HUES64 (cell line): ENCODE data around the gene TRPM8.

Experiments
- H3K27ac ChIP-seq: 2 replicates; pipeline ENCODE4 v1.7.0; 2013; ENCODE audit warnings: low read depth, low read length, inconsistent platforms
- H3K27me3 ChIP-seq: 2 replicates; pipeline ENCODE4 v1.6.1; 2013; ENCODE audit warnings: mild to moderate bottlenecking, low read length; ENCODE audit not compliant: insufficient read depth
- H3K36me3 ChIP-seq: 2 replicates; pipeline ENCODE4 v1.6.1; 2013; ENCODE audit warnings: mild to moderate bottlenecking, low read length; ENCODE audit not compliant: insufficient read depth
- H3K4me1 ChIP-seq: 2 replicates; pipeline ENCODE4 v1.6.1; 2013; ENCODE audit warnings: mild to moderate bottlenecking, low read length, moderate library complexity; ENCODE audit not compliant: insufficient read depth
- H3K4me3 ChIP-seq: 2 replicates; pipeline ENCODE4 v1.5.1; 2013; ENCODE audit warnings: mild to moderate bottlenecking, low read length, moderate library complexity
- H3K9ac ChIP-seq: 2 replicates; pipeline ENCODE4 v1.6.1; 2013; ENCODE audit warnings: mild to moderate bottlenecking, low read depth, low read length
- H3K9me3 ChIP-seq: 2 replicates; pipeline ENCODE4 v1.6.1; 2013; ENCODE audit warnings: low read depth, low read length; ENCODE audit not compliant: insufficient read depth
- WGBS: fragments of 150-250, 120-280 bp; methylation state at CpG from one replicate; pipeline ENCODE4 v1.1.7; 2013; ENCODE audit warnings: missing lambda C conversion rate; 5-methylcytosine and 5-hydroxymethylcytosine counted together

The TRPM8 gene

DNA sequence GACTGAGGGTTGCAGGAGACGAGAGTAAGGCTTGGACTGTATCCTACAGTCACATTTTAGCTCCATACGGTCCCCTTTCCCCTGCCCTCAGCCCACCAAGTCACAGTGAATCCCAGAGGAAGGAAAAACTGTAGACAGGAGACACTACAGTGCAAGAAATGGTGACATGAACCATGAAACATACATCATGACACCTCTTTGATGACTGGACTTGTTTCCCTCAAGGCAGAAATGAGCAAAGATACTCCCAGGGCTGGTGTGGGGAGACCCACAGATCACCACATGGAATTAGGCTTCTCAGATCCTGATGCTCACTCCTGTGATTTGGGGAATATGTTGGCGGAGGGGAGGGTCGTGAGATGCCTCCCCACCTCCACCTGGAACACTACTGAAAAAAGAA is 85.1 kb downstream of the TRPM8 start:
- no peak overlapping the region for H3K9ac ChIP-seq
- 100% methylated on average over 4 of the region's 4 CpGs for WGBS
- H3K27ac ChIP-seq, result no peak overlapping the region
- H3K4me3 ChIP-seq, result no peak overlapping the region
- H3K36me3 ChIP-seq, result no peaks in the 10 kb centered on the region
- no peaks in the 10 kb centered on the region for H3K9me3 ChIP-seq
- H3K4me1 ChIP-seq, result peaks cover 11% of the 10 kb centered on the region; the same call in 1 of the 2 replicates
- H3K27me3 ChIP-seq, result no peaks in the 10 kb centered on the region

DNA sequence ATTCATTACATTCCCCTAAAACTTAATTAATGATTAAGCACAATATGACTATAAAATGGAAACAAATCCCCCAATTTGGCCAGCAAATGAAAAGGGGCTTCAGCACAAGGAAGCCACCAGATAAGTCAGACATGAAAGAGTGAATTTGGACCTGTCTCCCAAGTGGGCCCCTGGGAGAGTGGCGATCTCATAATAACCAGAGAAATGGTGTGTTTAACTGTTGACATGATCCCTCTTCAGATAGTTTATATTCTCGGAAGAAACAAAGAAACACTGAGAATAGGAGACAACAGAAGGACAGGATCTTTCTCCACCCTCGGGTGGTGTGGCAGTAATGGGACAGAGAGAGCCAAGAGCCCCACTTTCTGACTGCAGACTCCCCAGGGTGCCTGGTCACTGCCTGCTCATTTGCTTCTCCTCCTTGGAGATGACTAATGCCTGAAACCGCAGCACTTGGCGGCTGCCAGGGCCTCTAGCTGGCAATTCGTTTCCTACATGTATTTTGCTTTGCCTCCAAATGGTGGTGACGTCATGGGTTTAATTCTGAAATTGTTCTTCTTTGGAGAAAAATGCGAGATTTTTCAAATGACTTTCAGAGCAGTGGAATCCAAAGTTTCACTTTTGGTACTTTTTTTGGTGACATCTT is 86.9 kb downstream of the TRPM8 start:
- no peak overlapping the region for H3K9ac ChIP-seq
- no peaks in the 10 kb centered on the region for H3K27me3 ChIP-seq
- H3K27ac ChIP-seq, result no peak overlapping the region
- WGBS, result 55% methylated on average over 8 of the region's 8 CpGs
- no peaks in the 10 kb centered on the region for H3K36me3 ChIP-seq
- no peak overlapping the region for H3K4me3 ChIP-seq
- no peaks in the 10 kb centered on the region for H3K9me3 ChIP-seq
- peaks cover 11% of the 10 kb centered on the region; the same call in 1 of the 2 replicates for H3K4me1 ChIP-seq

GRCh38 chr2:234005126-234005525 is 88.0 kb downstream of the TRPM8 start:
- peaks cover 11% of the 10 kb centered on the region; the same call in 1 of the 2 replicates for H3K4me1 ChIP-seq
- H3K9me3 ChIP-seq, result no peaks in the 10 kb centered on the region
- no peak overlapping the region for H3K9ac ChIP-seq
- no peaks in the 10 kb centered on the region for H3K36me3 ChIP-seq
- H3K27ac ChIP-seq, result no peak overlapping the region
- H3K27me3 ChIP-seq, result no peaks in the 10 kb centered on the region
- no peak overlapping the region for H3K4me3 ChIP-seq
- WGBS, result 89% methylated on average over 2 of the region's 2 CpGs

DNA sequence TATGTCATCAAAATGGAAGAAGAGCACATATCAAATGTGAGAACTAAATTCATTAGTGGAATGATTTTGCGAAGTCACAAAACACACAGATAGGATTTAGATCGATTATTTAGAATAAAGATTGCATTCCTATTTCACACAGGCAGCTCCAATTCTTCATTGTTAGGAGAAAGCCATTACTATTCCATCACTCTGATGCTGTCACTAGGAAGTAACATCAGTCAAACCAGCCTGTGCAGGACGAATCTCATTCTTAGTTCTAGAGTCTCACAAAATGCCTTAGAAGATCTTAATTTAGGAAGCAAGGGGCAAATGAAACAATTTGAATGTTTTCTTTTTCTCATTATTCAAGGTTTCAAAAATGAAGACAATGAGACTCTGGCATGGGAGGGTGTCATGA is 89.3 kb downstream of the TRPM8 start:
- peaks cover 11% of the 10 kb centered on the region; the same call in 1 of the 2 replicates for H3K4me1 ChIP-seq
- H3K9me3 ChIP-seq, result peaks cover 4% of the 10 kb centered on the region; the same call in 1 of the 2 replicates
- no peak overlapping the region for H3K27ac ChIP-seq
- no peaks in the 10 kb centered on the region for H3K36me3 ChIP-seq
- no peak overlapping the region for H3K9ac ChIP-seq
- no peak overlapping the region for H3K4me3 ChIP-seq
- WGBS, result 97% methylated on average over 3 of the region's 3 CpGs
- no peaks in the 10 kb centered on the region for H3K27me3 ChIP-seq

GRCh38 chr2:234014427-234014826 is 97.3 kb downstream of the TRPM8 start:
- H3K9me3 ChIP-seq, result peaks cover 4% of the 10 kb centered on the region; the same call in 1 of the 2 replicates
- H3K4me3 ChIP-seq, result no peak overlapping the region
- H3K27me3 ChIP-seq, result no peaks in the 10 kb centered on the region
- no peaks in the 10 kb centered on the region for H3K36me3 ChIP-seq
- no peak overlapping the region for H3K27ac ChIP-seq
- no peak overlapping the region for H3K9ac ChIP-seq
- 100% methylated on average over 1 of the region's 1 CpG for WGBS
- H3K4me1 ChIP-seq, result no peaks in the 10 kb centered on the region

DNA sequence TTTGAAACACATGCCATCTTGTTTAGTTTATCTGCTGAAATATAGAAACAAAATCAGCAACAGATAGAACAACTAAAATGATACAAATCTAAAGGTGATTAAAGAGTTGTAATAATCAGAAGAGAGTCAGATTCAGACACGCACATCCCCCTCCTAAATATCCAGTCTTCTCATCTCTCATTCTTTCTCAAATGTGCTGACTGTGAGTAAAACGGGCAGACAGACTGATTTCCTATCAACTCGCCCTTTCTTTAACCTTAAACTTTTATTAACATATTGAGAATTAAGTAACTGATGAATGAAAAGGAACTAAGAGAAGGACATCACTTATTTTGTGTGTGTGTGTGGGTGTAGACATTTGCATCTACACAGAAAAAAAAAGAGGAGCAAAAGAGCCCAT is 98.7 kb downstream of the TRPM8 start:
- 93% methylated on average over 3 of the region's 3 CpGs for WGBS
- Histone ChIP-seq H3K4me1 (no peaks in the 10 kb centered on the region), H3K9me3 (peaks cover 4% of the 10 kb centered on the region; the same call in 1 of the 2 replicates), H3K27me3 (no peaks in the 10 kb centered on the region), H3K27ac (no peak overlapping the region), H3K9ac (no peak overlapping the region), H3K4me3 (no peak overlapping the region), H3K36me3 (no peaks in the 10 kb centered on the region)

- Histone ChIP-seq H3K27ac (no peak overlapping the region), H3K9me3 (peaks cover 10% of the 10 kb centered on the region; the same call in 1 of the 2 replicates), H3K36me3 (no peaks in the 10 kb centered on the region), H3K27me3 (no peaks in the 10 kb centered on the region), H3K4me3 (no peak overlapping the region), H3K9ac (no peak overlapping the region), H3K4me1 (no peaks in the 10 kb centered on the region)
- 91% methylated on average over 4 of the region's 4 CpGs for WGBS
Measured at GRCh38 chr2:234019896-234020295, 102.7 kb downstream of the TRPM8 start.

DNA sequence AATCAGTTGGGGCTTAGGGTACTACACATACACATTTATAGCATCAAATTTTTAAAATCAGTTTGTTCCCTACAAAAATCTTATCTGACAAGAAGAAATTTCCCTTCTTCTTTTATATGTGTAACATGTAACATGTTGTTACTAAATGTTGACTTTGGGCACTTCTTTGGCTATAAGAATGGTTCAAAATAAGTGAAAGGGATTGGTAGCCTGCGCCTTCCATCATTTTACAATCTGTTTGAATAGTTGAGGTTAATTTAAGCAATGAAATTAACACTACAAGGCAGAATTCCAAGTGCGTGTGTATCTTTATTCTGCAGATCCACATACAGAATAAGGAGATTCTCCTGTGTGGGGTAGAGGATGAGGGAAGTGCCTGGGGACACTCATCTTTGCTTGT is 103.2 kb downstream of the TRPM8 start:
- Histone ChIP-seq H3K4me3 (no peak overlapping the region), H3K36me3 (no peaks in the 10 kb centered on the region), H3K27me3 (no peaks in the 10 kb centered on the region), H3K4me1 (no peaks in the 10 kb centered on the region), H3K9me3 (peaks cover 11% of the 10 kb centered on the region; the same call in 1 of the 2 replicates), H3K27ac (no peak overlapping the region), H3K9ac (no peak overlapping the region)
- WGBS, result 100% methylated on average over 1 of the region's 2 CpGs

DNA sequence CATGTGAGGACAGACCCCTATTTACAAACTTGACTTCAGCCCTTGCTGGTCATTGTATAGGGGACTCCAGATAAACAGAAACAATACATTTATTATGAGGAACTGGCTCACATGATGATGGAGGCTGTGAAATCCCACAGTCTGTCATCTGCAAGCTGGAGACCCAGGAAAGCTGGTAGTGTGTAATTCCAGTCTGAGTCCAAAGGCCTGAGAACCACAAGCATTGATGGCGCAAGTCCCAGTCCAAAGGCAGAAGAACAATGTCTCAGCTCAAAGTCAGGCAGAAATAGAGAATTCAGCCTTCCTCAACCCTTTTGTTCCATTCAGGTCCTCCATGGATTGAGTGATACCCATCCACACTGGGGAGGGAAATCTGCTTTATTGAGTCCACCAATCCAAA is 105.3 kb downstream of the TRPM8 start:
- 100% methylated on average over 1 of the region's 1 CpG for WGBS
- no peak overlapping the region for H3K9ac ChIP-seq
- H3K9me3 ChIP-seq, result peaks cover 11% of the 10 kb centered on the region; the same call in 1 of the 2 replicates
- H3K4me3 ChIP-seq, result no peak overlapping the region
- H3K36me3 ChIP-seq, result no peaks in the 10 kb centered on the region
- H3K4me1 ChIP-seq, result no peaks in the 10 kb centered on the region
- no peaks in the 10 kb centered on the region for H3K27me3 ChIP-seq
- no peak overlapping the region for H3K27ac ChIP-seq

DNA sequence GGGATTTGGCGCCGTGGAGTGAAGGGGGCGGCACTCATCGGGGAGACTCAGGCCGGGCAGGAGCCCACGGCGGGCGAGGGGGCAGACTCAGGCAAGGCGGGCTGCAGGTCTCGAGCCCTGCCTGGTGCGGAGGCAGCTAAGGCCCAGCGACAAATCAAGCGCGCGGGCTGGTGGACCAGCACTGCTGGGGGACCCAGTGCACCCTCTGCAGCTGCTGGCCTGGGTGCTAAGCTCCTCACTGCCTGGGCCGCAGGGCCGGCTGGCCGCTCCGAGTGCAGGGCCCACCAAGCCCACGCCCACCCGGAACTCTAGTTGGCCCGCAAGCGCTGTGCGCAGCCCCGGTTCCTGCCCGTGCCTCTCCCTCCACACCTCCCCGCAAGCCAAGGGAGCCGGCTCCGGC is 107.1 kb downstream of the TRPM8 start:
- no peaks in the 10 kb centered on the region for H3K36me3 ChIP-seq
- no peak overlapping the region for H3K9ac ChIP-seq
- no peaks in the 10 kb centered on the region for H3K27me3 ChIP-seq
- no peak overlapping the region for H3K27ac ChIP-seq
- no peaks in the 10 kb centered on the region for H3K4me1 ChIP-seq
- H3K9me3 ChIP-seq, result peaks cover 11% of the 10 kb centered on the region; the same call in 1 of the 2 replicates
- WGBS, result 93% methylated on average over 29 of the region's 29 CpGs
- no peak overlapping the region for H3K4me3 ChIP-seq

GRCh38 chr2:234025466-234025865 is 108.3 kb downstream of the TRPM8 start:
- 87% methylated on average over 6 of the region's 10 CpGs for WGBS
- H3K27ac ChIP-seq, result no peak overlapping the region
- H3K36me3 ChIP-seq, result no peaks in the 10 kb centered on the region
- H3K9ac ChIP-seq, result no peak overlapping the region
- H3K4me3 ChIP-seq, result no peak overlapping the region
- H3K4me1 ChIP-seq, result no peaks in the 10 kb centered on the region
- no peaks in the 10 kb centered on the region for H3K27me3 ChIP-seq
- peaks cover 11% of the 10 kb centered on the region; the same call in 1 of the 2 replicates for H3K9me3 ChIP-seq
